ENCODE measurements around the gene MAOB.

MAOB gene

GRCh38 chrX:43909141-43909540 lies 26.9 kb upstream of the MAOB start:
- H3F3A ChIP-seq (ENCODE audit: insufficient read depth): no peaks in the 10 kb centered on the region
- no peaks in the 10 kb centered on the region for H4K20me1 ChIP-seq (ENCODE audit: low read depth, low read length)
- H3K4me3 ChIP-seq (ENCODE audit: insufficient read depth, low read length, poor library complexity, severe bottlenecking): no peak overlapping the region
- no peak overlapping the region for H2AFZ ChIP-seq (ENCODE audit: low read depth, low read length, severe bottlenecking)
- no peaks in the 10 kb centered on the region for H3K9me3 ChIP-seq (ENCODE audit: insufficient read depth, low read length)
- no peak overlapping the region for H3K4me2 ChIP-seq (ENCODE audit: low read depth, low read length, poor library complexity, severe bottlenecking)
- H3K27me3 ChIP-seq (ENCODE audit: low read length): no peaks in the 10 kb centered on the region
- H3K36me3 ChIP-seq (ENCODE audit: low read length): no peaks in the 10 kb centered on the region
- H3K9ac ChIP-seq (ENCODE audit: low read length): no peak overlapping the region
- no peaks in the 10 kb centered on the region for H3K79me2 ChIP-seq (ENCODE audit: insufficient read depth, low read length)
- H3K27ac ChIP-seq (ENCODE audit: low read depth, low read length): no peak overlapping the region
- TF ChIP-seq EZH2phosphoT487 (conservative IDR thresholded peaks at IDR 0.05; ENCODE audit: low read length) (no peak), CTCF (IDR thresholded peaks at IDR 0.05; ENCODE audit: insufficient read depth, low read length, poor library complexity, severe bottlenecking) (no peak)
- no peaks in the 10 kb centered on the region for H3K9me2 ChIP-seq (replicated peaks; ENCODE audit: insufficient read depth, low read length)

GRCh38 chrX:43899878-43900815 lies 17.9 kb upstream of the MAOB start:
- H3K79me2 ChIP-seq (ENCODE audit: insufficient read depth, low read length): no peaks in the 10 kb centered on the region
- H3K9ac ChIP-seq (ENCODE audit: low read length): no peak overlapping the region
- H3K4me3 ChIP-seq (ENCODE audit: insufficient read depth, low read length, poor library complexity, severe bottlenecking): no peak overlapping the region
- H3K27me3 ChIP-seq (ENCODE audit: low read length): no peaks in the 10 kb centered on the region
- TF ChIP-seq EZH2phosphoT487 (conservative IDR thresholded peaks at IDR 0.05; ENCODE audit: low read length) (no peak), CTCF (IDR thresholded peaks at IDR 0.05; ENCODE audit: insufficient read depth, low read length, poor library complexity, severe bottlenecking) (no peak)
- no peaks in the 10 kb centered on the region for H3K36me3 ChIP-seq (ENCODE audit: low read length)
- H3F3A ChIP-seq (ENCODE audit: insufficient read depth): no peaks in the 10 kb centered on the region
- H3K27ac ChIP-seq (ENCODE audit: low read depth, low read length): no peak overlapping the region
- H4K20me1 ChIP-seq (ENCODE audit: low read depth, low read length): no peaks in the 10 kb centered on the region
- no peak overlapping the region for H2AFZ ChIP-seq (ENCODE audit: low read depth, low read length, severe bottlenecking)
- H3K4me2 ChIP-seq (ENCODE audit: low read depth, low read length, poor library complexity, severe bottlenecking): no peak overlapping the region
- H3K9me3 ChIP-seq (ENCODE audit: insufficient read depth, low read length): no peaks in the 10 kb centered on the region
- H3K9me2 ChIP-seq (replicated peaks; ENCODE audit: insufficient read depth, low read length): no peaks in the 10 kb centered on the region

- no peaks in the 10 kb centered on the region for H3F3A ChIP-seq (ENCODE audit: insufficient read depth)
- no peak for TF ChIP-seq CTCF (IDR thresholded peaks at IDR 0.05; ENCODE audit: insufficient read depth, low read length, poor library complexity, severe bottlenecking)
- no peak for TF ChIP-seq EZH2phosphoT487 (conservative IDR thresholded peaks at IDR 0.05; ENCODE audit: low read length)
- no peaks in the 10 kb centered on the region for H3K9me3 ChIP-seq (ENCODE audit: insufficient read depth, low read length)
- H3K27me3 ChIP-seq (ENCODE audit: low read length): no peaks in the 10 kb centered on the region
- no peak overlapping the region for H3K9ac ChIP-seq (ENCODE audit: low read length)
- no peak overlapping the region for H3K4me3 ChIP-seq (ENCODE audit: insufficient read depth, low read length, poor library complexity, severe bottlenecking)
- H3K79me2 ChIP-seq (ENCODE audit: insufficient read depth, low read length): no peaks in the 10 kb centered on the region
- H3K36me3 ChIP-seq (ENCODE audit: low read length): no peaks in the 10 kb centered on the region
- no peak overlapping the region for H3K4me2 ChIP-seq (ENCODE audit: low read depth, low read length, poor library complexity, severe bottlenecking)
- no peak overlapping the region for H2AFZ ChIP-seq (ENCODE audit: low read depth, low read length, severe bottlenecking)
- no peaks in the 10 kb centered on the region for H4K20me1 ChIP-seq (ENCODE audit: low read depth, low read length)
- H3K9me2 ChIP-seq (replicated peaks; ENCODE audit: insufficient read depth, low read length): no peaks in the 10 kb centered on the region
- no peak overlapping the region for H3K27ac ChIP-seq (ENCODE audit: low read depth, low read length)
These were observed 16.3 kb upstream of the MAOB start for GRCh38 chrX:43898406-43899035.

All from SU-DHL-6 (cell line).